Progenitor cell of endocrine pancreas (in vitro differentiated cells): Measurements from ENCODE around the gene ZNF638. TPM values are rescaled to one million over a fixed set of nuclear protein-coding genes. Genes with fewer than 3 reads are reported as not detected.

Source experiments
- DNase-seq: peaks from one replicate; pipeline ENCODE4 v3.0.0; 2021; ENCODE audit warnings: low spot score; ENCODE audit not compliant: unreplicated experiment
- H3K27ac Mint-ChIP-seq: 2 replicates; pipeline ENCODE4 v1.8.0; 2021; ENCODE audit warnings: mild to moderate bottlenecking, moderate library complexity, mixed read lengths
- H3K27me3 Mint-ChIP-seq: 2 replicates; pipeline ENCODE4 v1.8.0; 2021; ENCODE audit warnings: mixed read lengths
- H3K36me3 Mint-ChIP-seq: 2 replicates; pipeline ENCODE4 v1.8.0; 2022; ENCODE audit warnings: mixed read lengths; ENCODE audit not compliant: insufficient read depth
- H3K4me1 Mint-ChIP-seq: 2 replicates; pipeline ENCODE4 v1.8.0; 2021; ENCODE audit warnings: low read depth, mixed read lengths
- H3K4me3 Mint-ChIP-seq: 2 replicates; pipeline ENCODE4 v1.8.0; 2021; ENCODE audit warnings: low read depth, mild to moderate bottlenecking, moderate library complexity, mixed read lengths
- H3K9me3 Mint-ChIP-seq: 2 replicates; pipeline ENCODE4 v1.8.0; 2021; ENCODE audit warnings: low read depth, mixed read lengths
- total RNA-seq: library from RNA; stranded (reverse); gene quantifications from 2 replicates; pipeline ENCODE4 v1.2.1, GENCODE V29; 2021
- TF ChIP-seq, protein P1 (sequence below): fragments of 200-600 bp; sonication (generic); IDR thresholded peaks from one replicate; pipeline ENCODE4 v1.5.0; 2021; ENCODE audit warnings: antibody characterized with exemption, mild to moderate bottlenecking; ENCODE audit not compliant: unreplicated experiment

ZNF638 gene
- total RNA-seq, 1 donor from 2014 or later, result 216 TPM

DNA sequence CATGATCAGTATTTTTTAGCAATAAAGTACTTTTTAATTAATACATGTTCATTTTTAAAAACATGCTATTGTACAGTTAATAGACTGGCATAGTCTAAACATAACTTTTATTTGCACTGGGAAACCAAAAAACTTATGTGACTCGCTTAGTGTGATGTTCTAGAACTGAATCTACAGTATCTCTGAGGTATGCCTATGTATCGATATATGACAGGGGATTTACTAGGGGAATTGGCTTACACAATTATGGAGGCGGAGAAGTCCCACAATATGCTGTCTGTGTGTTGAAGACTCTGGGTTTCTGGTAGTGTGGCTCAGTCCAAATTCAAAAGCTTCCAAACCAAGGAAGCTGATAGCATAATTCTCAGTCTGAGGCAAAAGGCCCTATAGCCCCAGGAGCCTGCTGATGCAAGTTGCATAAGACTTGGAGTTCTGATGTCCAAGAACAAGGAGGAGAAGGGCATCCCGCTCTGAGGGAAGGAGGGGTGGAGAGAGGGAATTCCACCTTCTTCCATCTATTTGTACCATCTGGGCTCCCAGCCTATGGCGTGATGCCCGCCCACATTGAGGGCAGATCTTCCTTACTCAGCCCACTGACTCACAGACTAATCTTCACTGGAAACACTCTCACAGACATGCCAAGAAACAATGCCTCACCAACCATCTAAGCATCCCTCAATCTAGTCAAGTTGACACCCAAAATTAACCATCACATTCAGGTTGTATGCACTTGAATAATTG lies 27.5 kb downstream of the ZNF638 start:
- no peak overlapping the region for H3K27ac Mint-ChIP-seq
- DNase-seq, result no peak
- TF ChIP-seq, protein P1, sequence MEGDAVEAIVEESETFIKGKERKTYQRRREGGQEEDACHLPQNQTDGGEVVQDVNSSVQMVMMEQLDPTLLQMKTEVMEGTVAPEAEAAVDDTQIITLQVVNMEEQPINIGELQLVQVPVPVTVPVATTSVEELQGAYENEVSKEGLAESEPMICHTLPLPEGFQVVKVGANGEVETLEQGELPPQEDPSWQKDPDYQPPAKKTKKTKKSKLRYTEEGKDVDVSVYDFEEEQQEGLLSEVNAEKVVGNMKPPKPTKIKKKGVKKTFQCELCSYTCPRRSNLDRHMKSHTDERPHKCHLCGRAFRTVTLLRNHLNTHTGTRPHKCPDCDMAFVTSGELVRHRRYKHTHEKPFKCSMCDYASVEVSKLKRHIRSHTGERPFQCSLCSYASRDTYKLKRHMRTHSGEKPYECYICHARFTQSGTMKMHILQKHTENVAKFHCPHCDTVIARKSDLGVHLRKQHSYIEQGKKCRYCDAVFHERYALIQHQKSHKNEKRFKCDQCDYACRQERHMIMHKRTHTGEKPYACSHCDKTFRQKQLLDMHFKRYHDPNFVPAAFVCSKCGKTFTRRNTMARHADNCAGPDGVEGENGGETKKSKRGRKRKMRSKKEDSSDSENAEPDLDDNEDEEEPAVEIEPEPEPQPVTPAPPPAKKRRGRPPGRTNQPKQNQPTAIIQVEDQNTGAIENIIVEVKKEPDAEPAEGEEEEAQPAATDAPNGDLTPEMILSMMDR, result no peak
- H3K27me3 Mint-ChIP-seq, result no peaks in the 10 kb centered on the region
- peaks cover 37% of the 10 kb centered on the region for H3K36me3 Mint-ChIP-seq
- H3K9me3 Mint-ChIP-seq, result no peaks in the 10 kb centered on the region
- peaks cover 17% of the 10 kb centered on the region for H3K4me1 Mint-ChIP-seq
- no peak overlapping the region for H3K4me3 Mint-ChIP-seq

DNA sequence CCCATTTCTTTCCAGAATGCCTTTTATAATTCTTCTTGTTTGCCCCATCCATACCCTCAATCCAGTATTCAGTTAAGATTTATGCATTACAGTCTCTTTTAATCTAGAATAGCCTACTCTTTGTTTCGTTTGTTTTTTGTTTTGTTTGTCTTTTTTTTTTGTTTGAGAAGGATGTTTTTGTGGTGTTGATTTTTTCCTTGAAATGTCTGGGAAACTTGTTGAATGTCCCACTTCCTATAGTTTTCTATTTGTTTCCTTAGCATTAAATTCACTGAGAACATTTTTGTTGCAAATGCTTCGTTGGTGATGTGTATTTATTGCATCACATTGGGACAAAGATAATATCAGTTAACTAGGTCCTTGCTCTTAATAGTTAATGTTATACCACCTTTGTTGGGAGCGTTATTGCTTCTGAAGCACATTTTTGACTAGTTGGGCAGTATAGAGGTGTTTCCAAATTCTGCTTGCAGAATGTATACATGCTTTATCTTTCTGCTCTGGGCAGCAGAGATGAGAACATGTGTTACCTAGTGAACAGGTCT lies 28.9 kb downstream of the ZNF638 start:
- H3K9me3 Mint-ChIP-seq, result no peaks in the 10 kb centered on the region
- H3K27ac Mint-ChIP-seq, result no peak overlapping the region
- TF ChIP-seq, protein P1, result no peak
- DNase-seq, result no peak
- no peaks in the 10 kb centered on the region for H3K27me3 Mint-ChIP-seq
- peaks cover 41% of the 10 kb centered on the region for H3K36me3 Mint-ChIP-seq
- H3K4me3 Mint-ChIP-seq, result no peak overlapping the region
- H3K4me1 Mint-ChIP-seq, result peaks cover 17% of the 10 kb centered on the region

DNA sequence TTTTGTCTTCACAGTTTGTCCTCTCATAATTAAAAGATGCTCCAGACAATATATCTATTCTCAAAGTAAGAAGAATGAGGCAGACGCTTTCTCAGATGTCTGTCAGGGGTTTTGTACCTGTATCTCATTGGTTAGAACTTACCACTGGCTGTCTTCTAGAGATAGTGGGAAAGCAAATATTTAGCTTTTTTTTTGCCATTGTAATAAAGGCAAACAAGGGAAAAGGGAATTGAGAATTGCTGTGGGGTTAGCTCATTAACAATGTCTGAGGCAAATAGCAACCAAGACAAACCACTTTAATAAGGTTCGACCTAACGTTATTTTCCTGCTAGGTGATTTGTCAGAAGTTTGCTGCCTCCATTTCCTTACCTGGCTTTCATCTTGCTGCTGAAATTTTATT lies 30.0 kb downstream of the ZNF638 start:
- Mint-ChIP-seq H3K27me3 (no peaks in the 10 kb centered on the region), H3K27ac (no peak overlapping the region), H3K36me3 (peaks cover 41% of the 10 kb centered on the region), H3K9me3 (no peaks in the 10 kb centered on the region), H3K4me3 (no peak overlapping the region), H3K4me1 (peaks cover 17% of the 10 kb centered on the region)
- no peak for DNase-seq
- TF ChIP-seq, protein P1, result no peak

DNA sequence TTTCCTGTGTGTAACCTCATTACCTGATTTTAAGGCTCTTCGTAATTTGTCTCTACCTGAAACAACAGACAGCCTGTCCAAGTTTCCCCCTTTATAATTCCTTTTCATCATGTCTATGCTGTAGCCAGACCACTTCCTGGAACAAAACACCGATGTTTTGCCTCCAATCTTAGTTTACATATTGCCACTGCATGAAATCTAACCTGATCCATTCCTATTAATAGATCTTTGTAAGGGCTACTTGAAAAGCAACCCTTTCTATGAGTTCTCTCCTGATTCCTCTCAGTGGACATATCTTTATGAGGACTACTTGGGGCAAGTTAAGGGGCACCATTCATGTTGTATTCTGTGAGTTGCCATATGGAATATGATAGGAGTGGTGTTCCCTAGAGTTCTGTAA lies 30.9 kb downstream of the ZNF638 start:
- Mint-ChIP-seq H3K4me3 (no peak overlapping the region), H3K27ac (no peak overlapping the region), H3K36me3 (peaks cover 38% of the 10 kb centered on the region), H3K27me3 (no peaks in the 10 kb centered on the region), H3K4me1 (peaks cover 17% of the 10 kb centered on the region), H3K9me3 (no peaks in the 10 kb centered on the region)
- DNase-seq, result no peak
- TF ChIP-seq, protein P1, result no peak

DNA sequence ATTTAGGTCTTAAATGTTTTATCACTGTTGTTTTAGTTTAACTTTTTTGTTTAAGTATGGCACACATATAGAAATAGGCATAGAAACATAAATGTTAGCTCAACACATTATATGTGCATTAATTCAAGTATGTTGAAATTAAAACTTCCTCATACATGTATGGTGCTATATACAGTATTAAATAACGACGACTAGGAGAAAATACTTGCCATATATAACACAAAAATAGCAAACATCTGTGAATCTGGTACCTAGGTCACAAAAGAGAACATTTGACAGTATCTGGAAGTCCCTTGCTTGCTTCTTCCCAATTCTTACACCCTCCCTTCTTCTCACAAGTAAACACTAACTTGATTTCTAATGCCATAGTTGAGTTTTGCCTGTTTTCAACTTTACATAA lies 38.4 kb downstream of the ZNF638 start:
- Mint-ChIP-seq H3K27ac (peak overlapping the region; percentile 68), H3K27me3 (no peaks in the 10 kb centered on the region), H3K4me1 (no peaks in the 10 kb centered on the region), H3K9me3 (no peaks in the 10 kb centered on the region), H3K36me3 (peaks cover 17% of the 10 kb centered on the region), H3K4me3 (no peak overlapping the region)
- TF ChIP-seq, protein P1, result no peak
- no peak for DNase-seq
